ENCODE results near the gene NPHS1. TPM values are rescaled to one million over a fixed set of nuclear protein-coding genes. Genes with fewer than 3 reads are reported as not detected.

Gene NPHS1
- total RNA-seq, 1 donor from 2014 or later, result not detected

DNA sequence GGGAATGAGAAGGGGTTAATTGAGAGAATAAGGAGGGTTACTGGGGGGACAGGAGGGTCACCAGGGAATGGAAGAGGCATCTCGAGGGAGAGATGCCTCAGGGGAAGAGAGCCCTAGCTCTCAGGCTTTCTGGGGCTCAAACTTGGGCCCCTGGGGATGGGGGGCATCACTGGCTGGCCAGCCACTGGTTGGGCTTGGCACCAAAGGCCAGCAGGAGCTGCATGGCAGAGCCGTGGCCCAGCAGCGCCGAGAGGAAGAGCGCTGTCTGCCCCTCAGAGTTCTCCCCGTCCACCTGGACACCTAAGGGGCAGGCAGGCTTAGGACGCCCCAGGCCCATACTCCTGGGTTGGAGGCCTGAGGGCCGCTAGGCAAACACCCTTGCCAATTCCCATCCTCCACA lies 59.4 kb downstream of the NPHS1 start:
- intact Hi-C loops (cut with DNase I), result no loop called here
- DNase-seq (ENCODE audit: low spot score), result no peak

DNA sequence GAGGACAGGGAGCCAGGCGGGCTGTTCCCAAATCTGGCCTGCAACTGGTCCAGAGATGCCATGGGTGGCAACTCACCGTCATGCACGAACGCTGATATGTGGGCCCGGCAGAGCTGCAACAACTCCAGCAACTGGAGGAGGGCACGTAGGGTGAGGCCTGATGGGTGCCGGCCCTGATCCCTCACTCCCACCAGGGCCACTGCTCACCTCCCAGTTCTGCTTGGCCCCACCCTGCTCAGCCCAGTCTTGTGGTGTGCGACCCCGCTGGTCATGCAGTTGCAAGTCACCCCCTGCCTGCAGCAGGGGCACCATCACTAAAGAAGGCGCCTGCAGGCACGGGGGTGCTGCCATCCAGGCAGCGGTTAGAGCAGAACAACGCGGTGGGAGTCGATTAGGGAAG lies 60.0 kb downstream of the NPHS1 start:
- intact Hi-C loops (cut with DNase I), result no loop called here
- DNase-seq (ENCODE audit: low spot score), result no peak

DNA sequence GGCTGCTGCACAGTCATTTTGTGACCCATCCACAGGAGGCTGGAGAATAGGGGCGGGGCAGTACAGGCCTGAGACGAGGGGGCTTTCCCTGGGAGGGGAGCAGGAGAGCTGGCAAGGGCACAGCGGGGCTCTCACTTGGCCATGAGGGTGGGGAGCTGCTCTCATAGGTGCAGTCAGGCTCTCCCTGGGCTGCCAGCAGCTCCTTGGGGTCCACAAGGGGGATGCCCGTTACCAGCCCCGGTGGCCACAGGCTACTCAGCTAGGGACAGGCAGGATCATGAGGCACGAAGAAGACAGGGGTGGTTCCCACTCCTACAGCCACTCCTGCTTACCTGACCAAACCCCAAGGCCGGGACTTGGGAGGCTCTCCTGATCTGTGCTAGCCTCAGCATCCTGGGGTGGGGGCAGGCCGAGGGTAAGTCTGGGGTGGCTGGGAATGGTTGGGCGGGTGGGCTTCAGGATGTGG lies 60.5 kb downstream of the NPHS1 start:
- intact Hi-C loops (cut with DNase I), result no loop called here
- no peak for DNase-seq (ENCODE audit: low spot score)

- no peak for DNase-seq (ENCODE audit: low spot score)
- intact Hi-C loops (cut with DNase I), result no loop called here
Observed at GRCh38 chr19:35790981-35791813, 61.1 kb downstream of the NPHS1 start.

DNA sequence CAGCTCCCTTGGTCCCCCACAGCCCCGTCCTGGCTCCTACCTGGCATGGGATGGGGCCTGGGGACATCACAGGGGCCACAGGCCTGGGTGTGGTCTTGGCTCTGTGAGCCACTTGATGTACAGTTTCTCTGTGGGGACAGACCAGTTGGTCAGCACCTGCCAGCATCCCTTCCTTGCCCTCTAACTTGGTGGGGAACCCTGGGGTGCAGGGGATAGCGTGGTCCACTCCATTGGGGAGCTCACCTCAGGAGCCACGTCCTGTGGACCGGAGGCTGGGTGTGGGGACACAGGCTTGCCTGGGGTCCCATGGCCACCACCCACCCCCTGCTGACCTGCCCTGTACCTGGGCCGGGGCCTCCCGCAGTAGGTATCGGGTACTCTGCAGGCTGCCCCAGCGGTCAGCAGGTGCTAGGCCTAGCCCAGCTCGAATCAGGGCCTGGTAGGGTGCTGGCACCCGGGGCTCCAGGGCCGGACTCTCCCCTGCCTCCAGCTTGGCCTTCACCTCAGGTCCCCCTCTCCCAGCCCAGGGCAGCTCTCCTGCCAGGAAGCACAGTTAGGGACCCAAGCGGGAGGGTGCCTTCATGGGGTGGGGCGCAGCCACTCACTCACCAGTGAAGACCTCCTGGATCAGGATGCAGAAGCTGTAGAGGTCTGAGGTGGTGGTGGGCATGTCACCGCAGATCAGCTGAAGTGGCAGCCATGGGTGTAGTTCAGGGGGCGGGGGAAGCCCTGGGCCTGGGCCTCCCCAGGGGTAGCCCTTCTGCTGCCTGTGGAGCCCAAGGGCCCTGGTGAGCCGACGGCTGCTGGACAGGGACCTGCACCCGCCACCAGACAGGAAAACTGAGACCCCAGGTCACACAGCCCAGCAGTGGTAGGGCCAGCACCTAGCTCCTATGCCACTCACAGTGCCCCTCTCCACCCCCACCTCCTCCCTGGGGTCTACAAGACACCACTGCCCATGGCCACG lies 62.0 kb downstream of the NPHS1 start:
- intact Hi-C loops (cut with DNase I), result no loop called here
- no peak for DNase-seq (ENCODE audit: low spot score)

GRCh38 chr19:35789195-35789977 lies 62.9 kb downstream of the NPHS1 start:
- no peak for DNase-seq (ENCODE audit: low spot score)
- intact Hi-C loops (cut with DNase I), result no loop called here

GRCh38 chr19:35788205-35788960 lies 63.9 kb downstream of the NPHS1 start:
- no peak for DNase-seq (ENCODE audit: low spot score)
- intact Hi-C loops (cut with DNase I), result no loop called here

GRCh38 chr19:35787227-35787799 lies 65.0 kb downstream of the NPHS1 start:
- intact Hi-C loops (cut with DNase I), result no loop called here
- DNase-seq (ENCODE audit: low spot score), result no peak

- intact Hi-C loops (cut with DNase I), result no loop called here
- DNase-seq (ENCODE audit: low spot score), result no peak
Observed at GRCh38 chr19:35786299-35787160, 65.8 kb downstream of the NPHS1 start.

GRCh38 chr19:35785339-35785627 lies 67.0 kb downstream of the NPHS1 start:
- intact Hi-C loops (cut with DNase I), result no loop called here
- no peak for DNase-seq (ENCODE audit: low spot score)

GRCh38 chr19:35784503-35785338 lies 67.6 kb downstream of the NPHS1 start:
- intact Hi-C loops (cut with DNase I), result no loop called here
- no peak for DNase-seq (ENCODE audit: low spot score)

- DNase-seq (ENCODE audit: low spot score), result no peak
- intact Hi-C loops (cut with DNase I), result no loop called here
Observed at GRCh38 chr19:35783469-35784434, 68.6 kb downstream of the NPHS1 start.

- intact Hi-C loops (cut with DNase I), result no loop called here
- no peak for DNase-seq (ENCODE audit: low spot score)
Observed at GRCh38 chr19:35782589-35782988, 69.7 kb downstream of the NPHS1 start.

DNA sequence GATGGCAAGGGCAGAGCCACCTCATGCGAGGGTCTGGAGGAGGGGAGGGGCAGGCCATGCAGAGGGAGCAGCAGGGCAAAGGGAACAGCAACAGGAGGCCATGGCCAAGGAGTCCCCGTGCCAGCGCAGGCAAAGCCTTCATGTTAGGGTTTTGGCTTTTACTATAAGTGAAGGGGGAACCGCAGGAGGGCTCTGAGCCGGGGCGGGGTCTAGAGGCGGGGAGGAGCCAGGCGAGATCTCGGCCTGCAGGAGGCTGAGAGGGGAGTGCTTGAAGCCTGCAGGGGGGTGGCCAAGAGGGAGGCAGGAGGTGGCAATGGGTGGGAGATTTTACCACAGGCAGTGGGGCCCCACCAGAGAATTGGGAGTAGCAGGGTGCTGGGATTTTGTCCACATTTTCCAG lies 70.7 kb downstream of the NPHS1 start:
- no peak for DNase-seq (ENCODE audit: low spot score)
- intact Hi-C loops (cut with DNase I), result no loop called here

- intact Hi-C loops (cut with DNase I), result no loop called here
- no peak for DNase-seq (ENCODE audit: low spot score)
Observed at GRCh38 chr19:35780717-35781116, 71.6 kb downstream of the NPHS1 start.

DNA sequence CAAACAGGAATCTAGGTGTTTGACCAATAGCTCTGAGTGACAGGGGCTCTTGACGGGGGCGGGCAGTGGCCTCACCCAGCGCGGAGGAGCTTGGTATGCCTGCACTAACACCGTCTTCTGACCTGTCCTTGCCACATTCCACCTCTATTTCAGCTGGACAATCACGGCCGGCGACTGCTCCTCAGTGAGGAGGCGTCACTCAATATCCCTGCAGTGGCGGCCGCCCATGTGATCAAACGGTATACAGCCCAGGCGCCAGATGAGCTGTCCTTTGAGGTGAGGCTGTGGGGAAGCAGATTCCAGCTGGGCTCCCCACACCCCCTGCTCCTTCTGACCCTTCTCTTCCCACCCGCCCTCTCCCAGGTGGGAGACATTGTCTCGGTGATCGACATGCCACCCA lies 72.2 kb downstream of the NPHS1 start:
- intact Hi-C loops (cut with DNase I), result no loop called here
- no peak for DNase-seq (ENCODE audit: low spot score)
